Melanocyte of skin (primary cell): Measurements from ENCODE around the gene MOGAT3. TPM values are rescaled to one million over a fixed set of nuclear protein-coding genes. Genes with fewer than 3 reads are reported as not detected.

Experiments used
- small RNA-seq, 2 donors: library from RNA; depleted of rRNA; stranded (forward); fragments of <200 nt; gene quantifications; one replicate each; pipeline ENCODE3, GENCODE V24; 2012
- total RNA-seq, 2 donors: library from RNA; depleted of rRNA; stranded (reverse); fragments of >200 nt; gene quantifications; 2 replicates each; pipeline ENCODE4 v1.2.3, GENCODE V29; 2012

Gene MOGAT3, protein sequence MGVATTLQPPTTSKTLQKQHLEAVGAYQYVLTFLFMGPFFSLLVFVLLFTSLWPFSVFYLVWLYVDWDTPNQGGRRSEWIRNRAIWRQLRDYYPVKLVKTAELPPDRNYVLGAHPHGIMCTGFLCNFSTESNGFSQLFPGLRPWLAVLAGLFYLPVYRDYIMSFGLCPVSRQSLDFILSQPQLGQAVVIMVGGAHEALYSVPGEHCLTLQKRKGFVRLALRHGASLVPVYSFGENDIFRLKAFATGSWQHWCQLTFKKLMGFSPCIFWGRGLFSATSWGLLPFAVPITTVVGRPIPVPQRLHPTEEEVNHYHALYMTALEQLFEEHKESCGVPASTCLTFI
- total RNA-seq = not detected

DNA sequence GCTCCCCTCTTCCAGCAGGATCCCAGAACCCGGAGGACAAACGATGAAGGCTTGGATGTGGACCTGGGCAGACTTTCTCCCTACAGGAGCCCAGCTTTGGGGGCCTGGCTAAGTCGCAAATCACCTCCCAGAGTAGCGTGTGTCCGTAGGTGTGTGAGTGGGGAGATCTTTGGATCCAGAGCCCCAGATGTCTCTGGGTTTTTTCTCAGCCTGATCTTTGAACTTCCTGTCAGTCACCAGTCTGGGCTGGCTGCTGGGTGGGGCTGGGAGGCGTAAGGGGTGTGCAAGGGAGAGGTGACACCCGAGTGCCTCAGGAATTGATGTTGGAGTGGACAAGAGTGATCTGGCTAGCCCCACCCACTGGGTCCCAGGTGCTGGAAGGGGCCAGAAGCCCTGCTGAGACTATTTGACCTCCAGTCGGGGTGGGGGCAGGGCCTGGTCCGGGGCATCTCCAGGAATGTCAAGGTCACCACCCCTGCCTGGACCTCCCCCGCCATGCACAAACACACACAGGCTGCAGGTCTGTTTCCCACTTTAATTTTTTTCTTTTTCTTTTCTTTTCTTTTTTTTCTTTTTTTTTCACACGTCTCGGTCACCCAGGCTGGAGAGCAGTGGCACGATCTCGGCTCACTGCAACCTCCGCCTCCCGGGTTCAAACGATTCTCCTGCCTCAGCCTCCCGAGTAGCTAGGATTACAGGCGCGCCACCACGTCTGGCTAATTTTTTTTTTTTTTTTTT lies at the start of gene MOGAT3:
MOGAT3 (minus strand) TSS at position 175 of the 738 bp plus-strand sequence. CDS start 182 bp downstream, outside the sequence.

DNA sequence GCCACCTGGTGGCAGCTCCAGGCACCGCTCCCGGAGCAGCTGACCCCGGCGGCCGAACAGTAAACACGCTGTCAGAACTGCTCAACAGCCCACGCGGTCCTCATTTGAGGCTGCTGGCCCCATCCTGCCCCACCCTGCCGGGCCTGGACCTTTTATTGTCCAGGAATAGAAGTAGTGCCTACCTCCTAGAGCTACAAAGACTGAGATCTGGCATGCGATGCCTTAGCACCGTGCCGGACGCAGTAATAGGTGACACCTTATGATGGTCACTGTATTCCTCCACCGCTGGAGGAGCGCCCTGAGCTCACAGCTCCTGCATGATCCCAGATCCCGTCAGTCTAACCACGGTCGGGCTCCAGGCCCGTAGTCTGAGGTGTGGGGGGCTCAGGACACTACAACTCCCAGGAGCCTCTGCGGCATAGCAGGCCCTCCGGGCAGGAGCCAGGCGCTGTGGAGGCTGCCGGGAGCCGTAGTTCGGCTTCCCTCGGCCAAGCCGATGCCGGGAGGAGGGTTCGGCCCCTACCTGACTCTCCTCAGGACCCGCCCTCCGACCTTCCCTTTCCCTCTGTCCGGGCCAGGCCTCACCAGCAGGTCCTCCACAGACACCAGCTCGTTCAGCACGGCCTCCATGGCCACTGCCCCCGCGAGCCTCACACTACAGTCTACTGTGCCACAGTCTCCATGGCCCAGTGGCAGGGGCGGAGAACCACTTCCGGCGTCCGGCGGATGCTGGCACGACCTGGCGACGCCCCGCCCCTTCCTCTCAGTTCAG lies 43.7 kb upstream of the MOGAT3 start, which contains the start of gene FIS1:
FIS1 (minus strand) TSS at position 707 of the 772 bp plus-strand sequence; CDS start at position 630, 77 bp downstream.

DNA sequence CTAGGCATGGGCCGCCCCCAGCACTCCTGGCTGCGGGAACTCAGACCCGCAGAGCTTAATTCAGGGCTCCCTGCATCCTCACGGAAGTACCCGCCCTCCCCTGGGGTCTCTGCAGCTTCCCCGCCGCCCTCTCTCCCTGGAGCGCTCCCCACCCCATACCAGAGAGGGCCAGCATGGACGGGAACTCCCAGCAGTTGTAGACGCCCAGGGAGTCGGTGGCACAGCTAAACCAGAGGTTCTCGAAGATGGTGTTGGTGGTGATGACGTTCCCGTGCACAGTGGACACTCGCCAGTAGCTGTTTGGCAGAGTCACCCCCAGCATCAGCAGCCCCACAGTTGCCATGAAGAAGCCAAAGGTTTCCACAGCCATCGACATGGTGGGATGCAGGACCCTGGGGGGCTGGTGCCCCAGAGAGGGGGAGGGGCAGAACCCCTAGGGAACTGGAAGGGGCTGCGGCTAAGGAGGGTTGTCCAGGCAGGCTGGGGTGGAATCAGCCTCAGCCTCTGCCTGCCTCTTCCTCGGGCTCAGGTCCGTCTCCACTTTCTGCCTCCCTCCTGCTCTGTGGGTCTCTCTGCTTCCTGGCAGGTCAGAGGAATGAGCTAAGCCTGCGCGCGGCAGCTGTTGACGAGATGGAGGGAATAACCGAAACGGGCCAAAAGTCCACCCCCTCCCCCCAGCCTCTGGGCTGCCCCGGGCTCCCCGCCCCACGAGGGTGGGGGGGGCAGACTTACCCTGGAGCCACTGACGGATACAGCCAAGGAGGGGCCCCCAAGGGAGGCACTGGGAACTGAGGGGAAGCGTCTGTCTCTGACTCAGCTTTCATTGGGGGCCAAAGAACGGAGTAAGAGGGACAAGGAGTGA lies 36.6 kb upstream of the MOGAT3 start, which contains the start of gene CLDN15:
CLDN15 (minus strand) TSS at position 597 of the 862 bp plus-strand sequence; CDS start at position 376, 221 bp downstream.

DNA sequence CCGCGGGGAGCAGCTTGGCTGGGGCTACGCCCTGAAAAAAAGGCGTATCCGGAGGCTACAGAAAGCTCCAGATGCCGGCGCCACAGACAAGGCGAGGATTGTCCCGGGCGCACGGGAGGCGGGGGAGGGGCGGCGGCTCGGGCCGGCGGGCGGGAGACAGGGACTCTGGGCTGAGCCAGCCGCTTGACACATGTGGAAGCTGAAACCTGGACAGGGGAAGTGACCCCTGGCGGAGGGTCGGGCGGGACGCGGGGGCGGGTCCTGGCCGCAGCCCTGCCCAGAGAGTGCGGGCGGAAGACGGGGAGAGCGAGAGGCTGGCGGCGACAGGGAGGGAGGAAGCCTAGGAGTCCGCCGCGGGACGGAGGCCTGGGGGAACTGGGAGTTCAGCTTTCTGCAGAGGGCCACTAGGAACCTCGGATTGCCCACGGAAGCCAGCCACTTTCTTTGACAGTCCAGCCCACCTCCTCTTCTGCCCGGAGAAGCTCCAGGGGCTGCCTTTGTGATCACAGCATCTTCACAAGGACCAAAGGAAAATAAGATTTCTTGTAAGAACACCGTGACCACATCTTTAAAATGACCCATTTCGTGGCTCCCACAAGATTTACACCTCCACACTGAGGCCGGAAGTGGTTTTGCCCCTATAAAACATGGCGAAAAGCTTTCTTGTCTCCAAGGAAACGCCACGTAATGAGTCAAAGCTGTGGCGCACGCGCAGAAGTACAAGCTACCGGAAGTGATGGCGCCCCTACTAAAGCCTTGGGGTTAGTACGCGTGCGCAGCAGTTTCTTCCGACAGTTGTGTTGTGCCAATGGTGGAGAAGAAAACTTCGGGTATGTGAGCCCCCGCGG lies 16.8 kb upstream of the MOGAT3 start, which contains the start of the genes PLOD3 and ZNHIT1:
PLOD3 (minus strand) TSS at position 194 of the 848 bp plus-strand sequence. CDS start 307 bp downstream, outside the sequence.
ZNHIT1 (plus strand) TSS at position 778 of the 848 bp plus-strand sequence; CDS start at position 809, 31 bp downstream.

DNA sequence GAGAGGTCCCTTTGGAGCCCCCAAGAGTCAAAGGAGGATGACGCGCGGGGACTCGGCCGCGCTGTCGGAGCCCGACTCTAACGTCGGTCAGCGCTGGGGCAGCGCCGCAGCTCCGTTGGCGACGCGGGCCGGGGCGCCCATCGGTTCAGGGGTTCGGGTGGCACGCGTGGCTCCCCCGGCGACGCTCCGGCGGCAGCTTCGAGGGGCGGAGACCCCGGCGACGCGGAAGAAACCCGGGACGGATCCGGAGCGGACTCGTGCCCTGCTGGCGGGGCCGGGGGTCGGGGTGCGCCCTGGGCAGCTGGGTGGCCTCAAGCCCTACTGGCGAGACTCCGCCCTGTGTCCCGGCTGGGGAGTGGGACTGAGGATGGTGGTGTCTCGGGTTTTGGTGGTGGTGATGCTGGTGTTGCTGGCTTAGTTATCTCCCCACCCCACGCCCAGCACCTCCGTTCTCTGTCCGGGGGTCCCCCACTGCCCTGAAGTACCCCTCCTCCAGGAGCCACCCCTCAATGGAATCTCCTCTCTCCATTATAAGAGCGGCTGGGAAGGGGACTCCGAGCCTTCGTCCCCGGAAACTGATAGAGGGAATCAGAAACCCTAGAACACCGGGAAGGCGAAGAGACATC lies 20.6 kb downstream of the MOGAT3 start, which contains the start of gene NAT16:
NAT16 (minus strand) TSS at position 164 of the 626 bp plus-strand sequence. CDS start 5,486 bp downstream, outside the sequence.

DNA sequence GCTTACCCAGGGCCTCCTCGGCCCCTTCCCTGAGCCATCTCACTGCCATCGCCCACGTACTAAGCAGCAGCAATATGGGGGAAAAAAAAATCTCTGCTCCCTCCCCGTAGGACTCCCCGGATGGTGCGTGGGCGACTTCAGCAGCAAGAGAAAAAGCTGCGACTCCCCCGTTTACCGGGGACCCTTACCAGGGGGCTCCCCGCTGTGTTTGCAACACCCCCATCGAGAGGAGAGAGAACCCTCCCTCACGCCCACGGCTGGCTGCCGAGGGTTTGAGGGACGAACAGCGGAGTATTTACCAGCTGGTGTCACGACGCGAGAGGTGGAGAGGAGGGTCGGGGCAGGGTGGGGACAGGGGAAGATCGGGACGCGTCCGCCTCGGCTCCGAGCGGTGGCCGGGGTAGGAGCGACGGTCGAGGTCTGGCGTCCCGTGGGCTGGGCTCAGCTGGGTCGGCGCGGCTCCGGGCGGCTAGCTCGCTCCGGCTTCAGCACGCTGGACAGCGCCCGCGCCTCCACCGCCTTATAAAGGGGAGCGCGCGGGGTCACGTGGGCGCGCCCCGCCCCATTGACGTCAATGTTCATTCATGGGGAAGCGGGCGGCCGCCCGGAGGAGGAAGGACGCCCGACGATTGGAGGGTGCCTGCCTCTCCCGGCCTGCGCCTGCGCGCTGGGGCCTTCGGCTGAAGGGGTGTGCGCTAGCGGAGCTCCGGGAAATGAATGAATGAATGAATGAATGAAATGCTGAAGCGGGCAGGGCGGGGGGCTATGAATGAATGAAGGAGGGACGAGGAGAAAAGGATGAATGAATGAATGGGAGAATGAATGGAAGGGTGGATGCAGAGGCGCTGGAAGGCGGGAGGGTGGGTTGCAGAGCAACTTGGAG lies 35.5 kb downstream of the MOGAT3 start, which contains the start of gene VGF:
VGF (minus strand) TSS at position 495 of the 883 bp plus-strand sequence. CDS start 726 bp downstream, outside the sequence.

DNA sequence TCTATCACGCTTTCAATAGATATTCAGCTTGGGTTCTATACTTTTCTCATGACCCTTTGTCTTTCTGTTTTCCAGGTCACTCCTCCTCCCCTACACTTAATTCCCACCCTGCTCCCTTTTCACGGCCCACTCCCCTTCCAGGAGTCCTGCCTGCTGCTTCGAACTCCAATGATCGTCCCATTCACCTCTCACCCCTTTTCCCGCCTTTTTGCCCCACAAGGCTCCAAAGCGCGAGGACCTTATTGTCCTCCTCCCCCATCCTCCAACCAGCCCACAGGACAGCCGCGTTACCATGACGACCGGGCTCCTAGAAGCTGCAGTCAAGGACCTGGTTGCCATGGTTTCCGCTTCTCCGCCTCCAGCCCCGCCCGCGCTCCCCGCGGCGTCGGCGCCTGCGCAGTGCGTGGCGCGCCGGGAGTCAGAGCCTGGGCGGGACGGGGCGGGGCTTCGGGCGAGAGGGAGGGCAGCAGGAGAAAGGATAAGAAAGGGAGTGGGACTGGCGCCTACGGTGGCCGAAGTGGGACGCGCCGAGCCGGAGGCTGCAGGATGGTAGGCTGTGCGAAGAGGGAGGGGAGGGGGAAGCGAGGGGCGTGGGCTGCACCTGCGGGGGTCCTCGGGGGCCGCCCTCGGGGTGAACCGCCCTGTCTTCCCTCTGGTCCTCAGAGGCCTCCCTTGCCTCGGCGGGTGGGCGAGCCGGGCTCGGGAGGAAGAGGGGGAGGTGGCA lies 46.7 kb downstream of the MOGAT3 start, which contains the start of gene AP1S1:
AP1S1 (plus strand) TSS at position 508 of the 724 bp plus-strand sequence; CDS start at position 547, 39 bp downstream.

Small RNA genes within 50 kb of the gene (small RNA-seq; reads per million reads assigned to genes)
- 0.04 to 0.17 reads per million in 2 donors for gene MIR4653

Other genes with a start within 250 kb of the MOGAT3 start
- gene MUC12, start 231.5 kb downstream of the MOGAT3 start, total RNA-seq = under 1 TPM in 1 of 2 donors, not detected in 1; 0.69 TPM
- not detected for gene MUC17, start 181.0 kb downstream of the MOGAT3 start, total RNA-seq
- 10 to 100 TPM in 1 of 2 donors, 1 to 10 TPM in 1; 10.0 to 14.3 TPM for gene TRIM56, start 115.6 kb downstream of the MOGAT3 start, total RNA-seq
- 1 to 10 TPM; 1.0 to 3.3 TPM for gene SERPINE1, start 73.9 kb downstream of the MOGAT3 start, total RNA-seq
- gene AP1S1, start 46.6 kb downstream of the MOGAT3 start, total RNA-seq = 100 to 1,000 TPM; 151 to 208 TPM
- 10 to 100 TPM in 1 of 2 donors, 1 to 10 TPM in 1; 8.3 to 27.0 TPM for gene VGF, start 35.5 kb downstream of the MOGAT3 start, total RNA-seq
- not detected for gene NAT16, start 20.7 kb downstream of the MOGAT3 start, total RNA-seq
- gene PLOD3, start 16.5 kb upstream of the MOGAT3 start, total RNA-seq = 100 to 1,000 TPM; 199 to 220 TPM
- 10 to 100 TPM; 60.9 to 88.1 TPM for gene ZNHIT1, start 17.1 kb upstream of the MOGAT3 start, total RNA-seq
- gene CLDN15, start 36.8 kb upstream of the MOGAT3 start, total RNA-seq = 1 to 10 TPM; 3.0 to 4.1 TPM
- gene FIS1, start 44.0 kb upstream of the MOGAT3 start, total RNA-seq = 100 to 1,000 TPM; 138 to 142 TPM
- 10 to 100 TPM; 20.0 to 21.6 TPM for gene IFT22, start 120.8 kb upstream of the MOGAT3 start, total RNA-seq
- gene COL26A1, start 161.8 kb upstream of the MOGAT3 start, total RNA-seq = under 1 TPM; under 0.01 TPM